NCI-H1048 (cell line): Measurements from ENCODE around the gene ELMO1.

Experiments
- DNase-seq: peaks from one replicate; lab custom pipeline; 2025; lab: John Stamatoyannopoulos, UW

The ELMO1 gene

GRCh38 chr7:37408291-37409228 is 40.1 kb downstream of the ELMO1 start:
- no peak for DNase-seq

- DNase-seq: no peak
Observed at GRCh38 chr7:37405603-37406122, 43.0 kb downstream of the ELMO1 start.

- DNase-seq: no peak
Observed at GRCh38 chr7:37405128-37405527, 43.5 kb downstream of the ELMO1 start.

GRCh38 chr7:37399876-37400421 is 48.7 kb downstream of the ELMO1 start:
- DNase-seq: no peak

GRCh38 chr7:37398403-37398802 is 50.3 kb downstream of the ELMO1 start:
- no peak for DNase-seq

GRCh38 chr7:37395618-37396259 is 52.9 kb downstream of the ELMO1 start:
- no peak for DNase-seq

GRCh38 chr7:37394158-37394557 is 54.5 kb downstream of the ELMO1 start:
- no peak for DNase-seq

GRCh38 chr7:37393476-37393875 is 55.2 kb downstream of the ELMO1 start:
- DNase-seq: no peak

- no peak for DNase-seq
Observed at GRCh38 chr7:37392673-37393017, 56.0 kb downstream of the ELMO1 start.

GRCh38 chr7:37391791-37392672 is 56.6 kb downstream of the ELMO1 start:
- DNase-seq: no peak

- no peak for DNase-seq
Observed at GRCh38 chr7:37390114-37390513, 58.5 kb downstream of the ELMO1 start.

- no peak for DNase-seq
Observed at GRCh38 chr7:37388811-37389210, 59.9 kb downstream of the ELMO1 start.

GRCh38 chr7:37385787-37386186 is 62.9 kb downstream of the ELMO1 start:
- DNase-seq: no peak

- DNase-seq: no peak
Observed at GRCh38 chr7:37382546-37383088, 66.0 kb downstream of the ELMO1 start.

- DNase-seq: no peak
Observed at GRCh38 chr7:37380831-37381230, 67.8 kb downstream of the ELMO1 start.

- no peak for DNase-seq
Observed at GRCh38 chr7:37379546-37380277, 69.0 kb downstream of the ELMO1 start.

GRCh38 chr7:37377231-37377630 is 71.4 kb downstream of the ELMO1 start:
- no peak for DNase-seq

- no peak for DNase-seq
Observed at GRCh38 chr7:37376386-37376785, 72.3 kb downstream of the ELMO1 start.

- no peak for DNase-seq
Observed at GRCh38 chr7:37372750-37373149, 75.9 kb downstream of the ELMO1 start.

GRCh38 chr7:37371755-37372154 is 76.9 kb downstream of the ELMO1 start:
- no peak for DNase-seq

- no peak for DNase-seq
Observed at GRCh38 chr7:37369906-37370305, 78.8 kb downstream of the ELMO1 start.
